MCF 10A (cell line): ENCODE results near the gene MAGED2. TPM values are rescaled to one million over a fixed set of nuclear protein-coding genes. Genes with fewer than 3 reads are reported as not detected.

Experiments used
- BruUV-seq: library from RNA; stranded (reverse); fragments of 400-500 nt; replicated peaks from 2 replicates; lab custom pipeline; 2021; lab: Mats Ljungman, UMichigan
- CTCF ChIA-PET: fragments of 300-600 bp; sonication (Branson Sonifier 250); formaldehyde crosslinking; extraction: SDS; loops from one replicate; lab custom pipeline; 2021; ENCODE audit warnings: antibody characterized with exemption, inconsistent platforms; lab: Yijun Ruan, JAX
- POLR2A ChIA-PET: fragments of 300-600, 350-650 bp; sonication (Branson Sonifier 250); formaldehyde crosslinking; extraction: SDS; loops from one replicate; lab custom pipeline; 2020; ENCODE audit warnings: antibody characterized with exemption, inconsistent platforms; lab: Yijun Ruan, JAX
- DNase-seq: peaks from one replicate; pipeline ENCODE4 v3.0.0-alpha.2; 2018; ENCODE audit not compliant: unreplicated experiment
- H3K27ac Mint-ChIP-seq: one replicate; pipeline ENCODE4 v1.8.0; 2022; ENCODE audit warnings: mild to moderate bottlenecking, low read depth, mixed read lengths; ENCODE audit not compliant: unreplicated experiment
- H3K27me3 Mint-ChIP-seq: one replicate; pipeline ENCODE4 v1.8.0; 2022; ENCODE audit warnings: mixed read lengths; ENCODE audit not compliant: insufficient read depth, unreplicated experiment
- H3K36me3 Mint-ChIP-seq: one replicate; pipeline ENCODE4 v1.8.0; 2022; ENCODE audit warnings: mild to moderate bottlenecking, moderate library complexity, mixed read lengths; ENCODE audit not compliant: insufficient read depth, unreplicated experiment
- H3K4me1 Mint-ChIP-seq: one replicate; pipeline ENCODE4 v1.8.0; 2022; ENCODE audit warnings: mixed read lengths; ENCODE audit not compliant: insufficient read depth, unreplicated experiment
- H3K4me3 Mint-ChIP-seq: one replicate; pipeline ENCODE4 v1.8.0; 2022; ENCODE audit warnings: mild to moderate bottlenecking, moderate library complexity, mixed read lengths; ENCODE audit not compliant: unreplicated experiment
- H3K9me3 Mint-ChIP-seq: one replicate; pipeline ENCODE4 v1.8.0; 2022; ENCODE audit warnings: mixed read lengths; ENCODE audit not compliant: unreplicated experiment
- intact Hi-C: fragments of 100-400 bp; cut with micrococcal nuclease; formaldehyde crosslinking; loops from 2 replicates; pipeline ENCODE4 v1.14.1; 2022
- total RNA-seq: library from RNA; stranded (reverse); gene quantifications from 2 replicates; pipeline ENCODE4 v1.2.3, GENCODE V29; 2022
- TF ChIP-seq, protein P1 (sequence below): fragments of 200-600 bp; IDR thresholded peaks from one replicate; pipeline ENCODE4 v1.8.0; 2022; ENCODE audit warnings: antibody characterized with exemption, mild to moderate bottlenecking; ENCODE audit not compliant: unreplicated experiment

Gene MAGED2
- total RNA-seq, 1 experiment from 2014 or later, result 34.3 TPM

GRCh38 chrX:54811301-54811885 is 3.8 kb downstream of the MAGED2 start:
- no peak for DNase-seq
- Mint-ChIP-seq H3K4me1 (no peaks in the 10 kb centered on the region), H3K4me3 (no peak overlapping the region), H3K36me3 (peaks cover 24% of the 10 kb centered on the region), H3K27me3 (peaks cover 37% of the 10 kb centered on the region), H3K9me3 (no peaks in the 10 kb centered on the region), H3K27ac (no peak overlapping the region)
- POLR2A ChIA-PET, result interaction anchor here (0.7 kb wide), 1 partner anchor 657 kb away, joined by 3 read pairs; no protein-coding TSS in a partner anchor
- intact Hi-C loops, result no loop called here
- CTCF ChIA-PET, result interaction anchor here (0.6 kb wide), 1 partner anchor 172 kb away, joined by 3 read pairs; no protein-coding TSS in a partner anchor
- no TSS peak for BruUV-seq
- TF ChIP-seq, protein P1, sequence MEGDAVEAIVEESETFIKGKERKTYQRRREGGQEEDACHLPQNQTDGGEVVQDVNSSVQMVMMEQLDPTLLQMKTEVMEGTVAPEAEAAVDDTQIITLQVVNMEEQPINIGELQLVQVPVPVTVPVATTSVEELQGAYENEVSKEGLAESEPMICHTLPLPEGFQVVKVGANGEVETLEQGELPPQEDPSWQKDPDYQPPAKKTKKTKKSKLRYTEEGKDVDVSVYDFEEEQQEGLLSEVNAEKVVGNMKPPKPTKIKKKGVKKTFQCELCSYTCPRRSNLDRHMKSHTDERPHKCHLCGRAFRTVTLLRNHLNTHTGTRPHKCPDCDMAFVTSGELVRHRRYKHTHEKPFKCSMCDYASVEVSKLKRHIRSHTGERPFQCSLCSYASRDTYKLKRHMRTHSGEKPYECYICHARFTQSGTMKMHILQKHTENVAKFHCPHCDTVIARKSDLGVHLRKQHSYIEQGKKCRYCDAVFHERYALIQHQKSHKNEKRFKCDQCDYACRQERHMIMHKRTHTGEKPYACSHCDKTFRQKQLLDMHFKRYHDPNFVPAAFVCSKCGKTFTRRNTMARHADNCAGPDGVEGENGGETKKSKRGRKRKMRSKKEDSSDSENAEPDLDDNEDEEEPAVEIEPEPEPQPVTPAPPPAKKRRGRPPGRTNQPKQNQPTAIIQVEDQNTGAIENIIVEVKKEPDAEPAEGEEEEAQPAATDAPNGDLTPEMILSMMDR, result no peak

- no peak for DNase-seq
- peaks cover 24% of the 10 kb centered on the region for H3K36me3 Mint-ChIP-seq
- no peaks in the 10 kb centered on the region for H3K4me1 Mint-ChIP-seq
- intact Hi-C loops, result no loop called here
- no peak overlapping the region for H3K27ac Mint-ChIP-seq
- CTCF ChIA-PET, result no interaction called here
- TF ChIP-seq, protein P1, result no peak
- no TSS peak for BruUV-seq
- no peak overlapping the region for H3K4me3 Mint-ChIP-seq
- POLR2A ChIA-PET, result no interaction called here
- H3K27me3 Mint-ChIP-seq, result peaks cover 35% of the 10 kb centered on the region
- no peaks in the 10 kb centered on the region for H3K9me3 Mint-ChIP-seq
Observed at GRCh38 chrX:54812306-54812705, 4.8 kb downstream of the MAGED2 start.

- H3K9me3 Mint-ChIP-seq, result no peaks in the 10 kb centered on the region
Observed at GRCh38 chrX:54817220-54817820, 9.8 kb downstream of the MAGED2 start.

DNA sequence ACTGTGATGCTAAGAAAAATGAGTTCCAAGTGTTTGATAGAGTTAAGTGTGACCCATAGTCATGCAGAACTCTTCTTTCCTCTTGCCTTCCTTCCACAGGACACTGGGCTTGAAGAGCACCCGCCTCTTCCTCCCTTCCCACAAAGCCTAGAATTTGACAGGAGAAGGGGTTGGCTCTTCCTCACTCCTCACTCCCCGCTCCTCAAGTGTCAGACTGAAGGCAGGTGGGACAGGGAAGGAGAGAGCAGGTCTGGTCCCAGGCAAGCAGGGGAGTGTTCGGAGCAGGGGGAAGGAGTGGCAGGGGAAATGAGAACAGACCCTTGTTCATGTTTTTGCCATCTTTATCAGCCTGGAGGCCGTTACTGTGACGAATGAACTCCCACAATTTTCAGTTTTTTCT is 10.7 kb downstream of the MAGED2 start:
- ChIA-PET CTCF (no interaction called here), POLR2A (interaction anchor here (0.7 kb wide), 1 partner anchor 23 kb away, joined by 3 read pairs; no protein-coding TSS in a partner anchor)
- TF ChIP-seq, protein P1, result no peak
- peaks cover 13% of the 10 kb centered on the region for H3K36me3 Mint-ChIP-seq
- H3K27ac Mint-ChIP-seq, result no peak overlapping the region
- no peaks in the 10 kb centered on the region for H3K9me3 Mint-ChIP-seq
- no peak overlapping the region for H3K4me3 Mint-ChIP-seq
- no peak for DNase-seq
- H3K27me3 Mint-ChIP-seq, result peaks cover 17% of the 10 kb centered on the region
- no TSS peak for BruUV-seq
- intact Hi-C loops, result no loop called here
- H3K4me1 Mint-ChIP-seq, result no peaks in the 10 kb centered on the region

More at GRCh38 chrX:54817220-54817820, 9.8 kb downstream of the MAGED2 start:
- H3K27me3 Mint-ChIP-seq, result peaks cover 18% of the 10 kb centered on the region
- intact Hi-C loops, result no loop called here
- no peak overlapping the region for H3K27ac Mint-ChIP-seq
- TF ChIP-seq, protein P1, result no peak
- peaks cover 19% of the 10 kb centered on the region for H3K36me3 Mint-ChIP-seq
- no peak for DNase-seq
- CTCF ChIA-PET, result no interaction called here
- no peak overlapping the region for H3K4me3 Mint-ChIP-seq
- POLR2A ChIA-PET, result interaction anchor here (0.7 kb wide), 1 partner anchor 22 kb away, joined by 3 read pairs; no protein-coding TSS in a partner anchor
- no TSS peak for BruUV-seq
- H3K4me1 Mint-ChIP-seq, result no peaks in the 10 kb centered on the region
